Left ventricle myocardium superior (tissue), 1 donor: Measurements from ENCODE around the gene FGG. TPM values are rescaled to one million over a fixed set of nuclear protein-coding genes. Genes with fewer than 3 reads are reported as not detected.

ENCODE experiments used
- ATAC-seq: fragments of 200-7000 bp; cut with Tn5 transposase; one replicate; pipeline ENCODE4 v1.9.1; 2020; ENCODE audit warnings: mild to moderate bottlenecking, moderate library complexity
- DNase-seq: peaks from one replicate; pipeline ENCODE4 v3.0.0-alpha.2; 2020
- intact Hi-C: fragments of 100-400 bp; cut with micrococcal nuclease; formaldehyde crosslinking; loops from one replicate; pipeline ENCODE4 v1.11.0; 2022
- total RNA-seq: library from RNA; stranded (reverse); fragmentation: NEBNext Ultra II Directional; extraction: Animal tissue kit (Norgen Biotek cat#: 25700); gene quantifications from one replicate; pipeline ENCODE4 v1.2.1, GENCODE V29; 2021
- donor health status: DM: no; HTN: yes; CAD: no; lungs with severe emphysema.

Gene FGG
- total RNA-seq, 1 donor from 2014 or later, result not detected

DNA sequence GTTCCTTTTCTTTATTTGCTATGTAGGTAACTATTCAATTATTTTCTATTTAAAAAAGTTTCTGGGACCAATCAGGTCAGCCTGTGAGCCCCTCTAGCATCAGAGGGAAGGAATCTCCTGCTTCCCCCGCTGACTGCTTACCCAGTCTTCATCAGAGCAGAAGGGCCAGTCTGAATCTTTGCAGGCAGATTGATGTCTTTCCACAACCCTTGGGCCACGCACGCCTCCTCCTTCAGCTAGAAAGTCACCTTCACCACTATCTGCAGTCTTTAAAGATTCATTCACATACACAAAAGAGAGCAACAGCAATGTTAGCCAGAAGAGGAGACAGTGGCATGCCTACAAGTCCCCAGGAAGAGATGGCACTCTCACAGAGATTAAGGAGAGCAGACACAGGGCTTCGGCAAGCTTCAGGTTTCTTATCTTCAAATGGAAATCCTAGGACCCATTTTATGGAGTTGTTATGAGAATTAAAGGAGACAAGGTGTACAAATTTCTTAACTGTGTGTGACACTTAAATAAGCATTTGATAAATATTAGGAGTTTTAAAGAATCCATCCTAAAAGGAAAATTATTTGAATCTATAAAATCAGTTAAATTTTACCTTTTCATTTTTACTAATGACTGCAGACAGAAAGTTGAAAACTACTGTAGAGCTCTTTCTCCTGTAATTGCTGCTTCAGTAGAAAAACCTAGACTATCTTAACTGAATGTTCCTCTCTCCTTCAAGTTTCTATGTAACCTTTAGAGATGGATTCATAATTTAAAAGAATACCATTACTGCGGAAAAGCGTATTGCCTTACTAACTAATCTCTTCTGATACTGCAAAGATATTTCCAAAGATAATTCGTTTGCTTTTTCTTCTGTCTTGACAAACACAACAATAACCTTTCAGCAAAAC lies 22.9 kb downstream of the FGG start:
- intact Hi-C loops, result no loop called here
- DNase-seq, result no peak
- ATAC-seq, result no peak

DNA sequence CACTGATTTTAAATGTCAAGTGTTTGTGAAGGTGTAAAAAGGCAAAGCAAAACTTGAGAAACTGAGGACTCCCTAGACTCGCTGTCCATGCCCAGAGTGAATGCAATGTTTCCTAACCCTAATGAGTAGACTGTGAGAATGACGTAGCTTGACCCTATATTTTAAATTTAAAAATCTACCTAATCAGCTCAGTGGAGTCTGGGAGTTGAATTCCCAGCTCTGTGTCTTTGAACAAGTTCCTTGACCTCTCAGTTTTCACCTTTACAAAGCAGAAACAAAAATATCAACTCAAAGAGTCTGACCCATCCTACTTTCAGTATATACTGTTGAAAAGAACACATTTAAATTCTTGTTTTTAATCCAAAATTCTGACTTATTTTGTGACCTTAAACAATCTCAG lies 24.3 kb downstream of the FGG start:
- ATAC-seq (no peak), DNase-seq (no peak)
- intact Hi-C loops, result no loop called here

DNA sequence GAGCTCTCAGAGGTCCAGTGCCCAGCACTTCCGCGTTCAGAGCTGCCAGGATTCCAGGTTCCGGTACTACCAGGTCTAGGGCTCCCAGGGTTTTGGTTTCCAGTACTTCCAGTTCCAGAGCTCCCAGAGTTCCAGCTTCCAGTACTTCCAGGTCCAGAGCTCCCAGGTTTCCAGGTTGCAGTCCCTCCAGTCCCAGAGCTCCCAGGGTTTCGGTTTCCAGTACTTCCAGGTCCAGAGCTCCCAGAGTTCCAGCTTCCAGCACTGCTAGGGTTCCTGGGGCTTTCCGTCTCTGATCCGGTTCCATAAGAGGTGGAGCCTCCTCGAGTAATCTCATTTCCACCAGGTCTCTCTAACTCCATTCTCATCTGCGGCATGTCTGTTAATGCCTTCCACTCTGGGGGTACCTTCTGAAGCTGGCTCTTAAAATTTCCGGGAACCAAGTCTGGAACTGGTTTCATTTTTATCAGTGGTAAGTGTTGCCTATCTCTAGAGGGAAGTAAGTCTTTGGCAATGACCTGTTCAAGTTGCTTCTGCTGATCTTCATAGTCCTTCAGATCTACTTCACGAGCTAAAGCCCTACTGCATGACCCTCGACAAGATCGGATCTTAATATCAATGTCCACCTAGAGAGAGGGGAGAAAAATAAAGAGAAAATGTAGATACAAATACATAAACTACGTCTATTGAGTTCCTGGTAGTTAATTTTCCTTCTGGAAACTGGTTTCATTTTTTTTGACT lies 26.0 kb downstream of the FGG start:
- DNase-seq (no peak), ATAC-seq (no peak)
- intact Hi-C loops, result no loop called here

DNA sequence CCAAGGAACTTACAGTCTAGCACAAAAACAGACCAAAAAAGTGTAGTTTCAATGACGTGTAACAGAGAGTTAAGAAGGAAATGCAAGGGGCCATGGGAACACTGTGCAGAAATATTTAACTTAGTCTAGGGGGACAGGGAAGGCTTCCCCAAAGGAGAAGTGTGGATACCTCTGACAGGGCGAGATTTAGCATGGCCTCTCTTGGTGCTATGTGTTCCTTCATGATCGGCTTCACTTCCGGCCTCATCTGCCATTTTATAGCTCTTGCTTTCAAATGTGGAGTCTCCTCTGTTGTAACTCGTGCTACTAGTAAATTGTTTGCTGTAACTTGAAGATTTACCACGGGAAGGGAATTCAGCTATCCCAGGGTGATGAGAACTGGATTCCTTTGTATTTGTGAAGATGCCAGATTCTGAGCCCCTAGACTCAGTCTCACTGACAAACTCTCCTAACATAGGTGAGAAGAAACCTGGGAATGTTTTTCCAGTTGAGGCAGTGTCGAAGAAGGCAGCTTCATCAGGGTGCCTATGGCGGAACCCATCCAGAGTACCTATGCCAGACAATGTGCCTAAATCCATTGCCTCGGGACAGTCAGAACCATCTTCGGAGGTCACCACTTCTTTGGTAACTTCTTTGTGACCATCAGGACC lies 27.0 kb downstream of the FGG start:
- ATAC-seq, result no peak
- intact Hi-C loops, result no loop called here

DNA sequence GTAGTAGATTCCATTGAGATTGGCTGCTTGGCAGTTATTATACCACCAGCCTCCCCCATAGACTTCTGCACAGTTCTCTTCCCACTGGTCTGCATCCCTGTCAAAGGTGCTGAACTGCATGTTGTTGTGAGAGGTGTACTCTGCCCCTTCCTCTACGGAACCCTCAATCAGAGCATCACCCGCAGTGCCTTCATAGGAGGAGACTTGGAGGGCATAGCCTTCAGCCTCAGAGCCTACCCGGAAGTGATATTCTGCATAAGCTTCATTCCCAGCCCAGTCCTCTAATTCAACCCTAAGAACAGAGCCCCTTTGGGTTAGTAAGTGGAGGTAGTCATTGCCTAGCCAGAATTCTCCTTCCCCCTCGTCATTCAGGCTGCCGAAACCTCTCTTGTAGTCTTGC lies 28.2 kb downstream of the FGG start:
- intact Hi-C loops, result no loop called here
- DNase-seq, result no peak
- ATAC-seq, result no peak

More for the DNA sequence above, 27.0 kb downstream of the FGG start:
- no peak for DNase-seq

DNA sequence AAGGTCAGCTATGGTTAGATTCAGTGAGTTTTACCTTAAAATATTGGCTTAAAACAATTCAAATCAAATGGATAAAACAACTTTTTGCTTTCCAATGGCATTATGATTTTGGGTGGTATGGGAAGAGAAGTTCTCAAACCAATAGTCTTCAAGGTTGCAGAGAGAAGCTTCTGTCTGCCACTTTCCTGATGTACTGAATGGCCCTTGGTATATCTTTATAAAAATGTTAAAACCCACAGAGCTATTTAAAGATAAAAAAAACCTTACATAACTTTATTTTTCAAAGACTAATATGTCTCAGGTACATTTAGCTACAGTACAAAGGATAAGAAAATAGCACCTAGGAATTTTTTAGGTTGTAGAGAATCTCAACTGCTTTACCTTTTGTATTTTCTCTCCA lies 28.8 kb downstream of the FGG start:
- ATAC-seq (no peak), DNase-seq (no peak)
- intact Hi-C loops, result no loop called here

DNA sequence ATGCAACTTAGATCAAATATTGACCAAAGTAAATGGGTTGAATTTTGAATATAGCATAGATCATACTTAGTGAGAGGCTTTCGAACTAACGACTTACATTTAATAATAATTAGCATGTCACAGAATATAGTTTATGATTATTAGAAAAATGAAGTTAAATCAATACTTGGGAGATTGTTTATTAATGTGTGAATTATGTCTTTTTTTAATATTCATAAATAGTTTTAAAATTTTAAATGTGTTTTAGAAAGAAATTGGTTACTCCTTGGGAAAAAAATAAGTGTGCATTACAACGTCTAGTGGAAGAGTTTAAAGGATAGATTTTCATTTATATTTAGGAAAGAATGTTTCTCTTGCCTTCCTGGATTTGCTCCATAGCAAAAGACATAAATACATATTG lies 29.2 kb downstream of the FGG start:
- ATAC-seq (no peak), DNase-seq (no peak)
- intact Hi-C loops, result no loop called here

DNA sequence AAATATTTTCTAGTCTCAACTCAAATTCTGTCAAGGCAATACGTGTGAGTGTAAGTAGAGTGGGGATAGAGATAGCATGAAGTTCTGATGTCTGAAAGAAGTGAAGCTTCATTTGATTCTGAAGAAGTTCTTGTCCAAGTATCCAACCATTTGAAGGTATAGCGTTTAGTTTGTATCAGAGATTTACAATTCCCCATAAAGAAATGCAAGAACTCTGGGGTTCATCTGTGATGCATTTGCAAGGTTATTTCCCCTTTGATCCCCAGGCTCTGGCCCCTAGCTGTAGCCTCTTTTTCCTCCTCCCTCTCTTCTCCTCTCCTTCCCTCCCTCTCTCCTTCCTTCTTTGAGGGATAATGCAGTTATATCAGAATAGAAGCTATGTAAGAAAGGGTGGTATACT lies 29.7 kb downstream of the FGG start:
- DNase-seq (no peak), ATAC-seq (no peak)
- intact Hi-C loops, result no loop called here

DNA sequence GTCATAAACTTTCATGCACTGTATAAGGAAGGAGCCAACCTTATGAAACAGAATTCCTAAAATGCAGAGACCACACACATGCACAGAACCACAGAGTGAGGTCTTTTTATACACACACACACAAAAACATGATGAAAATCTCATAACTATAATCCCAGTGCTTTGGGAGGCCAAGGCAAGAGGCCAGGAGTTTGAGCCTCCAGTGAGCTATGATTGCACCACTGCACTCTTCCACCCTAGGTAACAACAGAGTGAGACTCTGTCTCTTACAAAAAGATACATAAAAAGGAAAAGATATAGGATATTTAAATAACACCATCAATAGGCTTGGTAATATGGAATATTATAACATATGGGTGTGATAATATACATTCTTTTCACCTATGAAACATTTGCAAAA lies 32.5 kb downstream of the FGG start:
- no peak for ATAC-seq
- no peak for DNase-seq
- intact Hi-C loops, result no loop called here

DNA sequence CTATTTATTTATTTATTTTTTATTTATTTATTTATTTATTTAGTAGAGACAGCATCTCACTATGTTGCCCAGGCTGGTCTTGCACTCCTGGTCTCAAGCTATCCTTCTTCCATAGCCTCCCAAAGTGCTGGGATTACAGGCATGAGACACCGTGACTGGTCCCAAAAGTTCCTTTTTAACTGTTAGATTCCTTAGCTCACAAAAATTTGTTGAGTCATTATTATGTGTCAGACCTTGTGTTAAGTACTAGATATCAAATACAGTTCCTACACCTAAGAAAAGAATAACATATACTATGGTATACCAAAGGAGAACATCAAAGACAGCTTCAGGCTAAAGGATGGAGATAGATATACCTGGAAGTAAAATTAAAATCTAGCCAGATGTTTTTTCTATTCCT lies 33.5 kb downstream of the FGG start:
- intact Hi-C loops, result no loop called here
- no peak for ATAC-seq
- no peak for DNase-seq

DNA sequence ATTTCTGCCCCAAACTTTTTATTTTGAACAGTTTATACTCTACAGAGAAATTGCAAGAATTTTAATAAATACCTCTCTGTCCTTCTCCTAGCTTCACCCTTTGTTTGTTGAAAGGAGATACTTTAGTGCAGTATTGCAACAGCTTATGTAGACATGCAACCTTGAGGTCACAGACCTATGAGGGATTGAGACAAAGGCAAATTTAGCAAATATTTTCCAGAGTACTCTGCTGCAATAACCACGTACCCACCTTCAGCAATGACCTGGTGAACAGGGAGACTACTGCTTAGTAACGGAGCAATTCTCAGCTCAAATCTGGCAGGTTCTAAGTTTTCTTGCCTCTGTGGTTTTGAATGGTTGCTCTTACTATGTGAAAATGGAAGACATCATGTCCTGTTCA lies 35.1 kb downstream of the FGG start:
- DNase-seq (no peak), ATAC-seq (no peak)
- intact Hi-C loops, result no loop called here

DNA sequence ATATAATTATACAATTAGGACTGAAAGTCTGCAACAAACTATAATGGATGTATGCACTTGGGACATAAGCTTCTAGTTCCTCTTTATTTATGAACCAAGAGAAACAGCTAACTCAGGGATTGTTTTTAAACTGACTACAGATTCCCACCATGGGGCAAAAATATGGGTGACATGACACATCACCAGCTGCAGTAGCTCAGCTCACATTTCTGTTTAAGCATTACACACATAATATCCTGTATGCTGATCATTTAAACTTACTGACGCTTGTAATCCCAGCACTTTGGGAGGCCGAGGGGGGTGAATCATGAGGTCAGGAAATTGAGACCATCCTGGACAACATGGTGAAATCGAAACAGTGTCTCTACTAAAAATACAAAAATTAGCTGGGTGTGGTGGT lies 38.1 kb downstream of the FGG start:
- ATAC-seq, result no peak
- intact Hi-C loops, result no loop called here

DNA sequence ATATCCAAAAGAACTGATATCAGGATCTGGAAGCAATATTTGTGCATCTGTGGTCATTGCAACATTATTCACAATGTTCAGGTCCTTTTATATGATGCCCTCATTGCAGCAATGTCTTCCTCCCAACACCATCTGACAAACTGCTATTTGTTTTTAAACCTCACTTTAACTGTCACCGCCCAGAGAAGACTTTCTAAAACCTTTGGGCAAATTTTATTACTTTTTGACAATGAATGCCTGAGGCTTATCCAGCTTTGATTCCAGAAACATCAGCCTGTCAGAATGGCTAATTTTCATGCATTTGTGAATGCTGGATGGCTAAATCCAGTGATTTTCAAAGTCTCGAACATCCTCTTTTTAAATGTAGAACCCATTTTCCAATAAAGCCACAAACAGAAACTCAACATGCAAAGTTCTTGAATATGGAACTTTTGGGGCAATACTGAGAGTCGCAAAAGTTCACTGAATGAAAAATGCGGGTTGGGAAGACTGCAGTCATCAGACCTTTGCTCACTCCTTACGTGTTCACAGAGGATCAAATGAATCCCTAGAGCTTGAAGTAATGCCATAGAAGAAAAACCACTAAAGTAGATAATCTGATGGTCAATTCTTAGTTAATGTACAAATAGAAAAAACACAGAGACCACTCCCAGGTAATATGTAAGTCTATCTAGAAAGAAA lies 39.1 kb downstream of the FGG start:
- ATAC-seq (no peak), DNase-seq (no peak)
- intact Hi-C loops, result no loop called here

More for the DNA sequence above, 38.1 kb downstream of the FGG start:
- no peak for DNase-seq

DNA sequence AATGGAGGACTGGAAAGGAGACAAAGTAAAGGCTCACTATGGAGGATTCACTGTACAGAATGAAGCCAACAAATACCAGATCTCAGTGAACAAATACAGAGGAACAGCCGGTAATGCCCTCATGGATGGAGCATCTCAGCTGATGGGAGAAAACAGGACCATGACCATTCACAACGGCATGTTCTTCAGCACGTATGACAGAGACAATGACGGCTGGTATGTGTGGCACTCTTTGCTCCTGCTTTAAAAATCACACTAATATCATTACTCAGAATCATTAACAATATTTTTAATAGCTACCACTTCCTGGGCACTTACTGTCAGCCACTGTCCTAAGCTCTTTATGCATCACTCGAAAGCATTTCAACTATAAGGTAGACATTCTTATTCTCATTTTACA lies 42.9 kb downstream of the FGG start:
- DNase-seq (no peak), ATAC-seq (no peak)
- intact Hi-C loops, result no loop called here

DNA sequence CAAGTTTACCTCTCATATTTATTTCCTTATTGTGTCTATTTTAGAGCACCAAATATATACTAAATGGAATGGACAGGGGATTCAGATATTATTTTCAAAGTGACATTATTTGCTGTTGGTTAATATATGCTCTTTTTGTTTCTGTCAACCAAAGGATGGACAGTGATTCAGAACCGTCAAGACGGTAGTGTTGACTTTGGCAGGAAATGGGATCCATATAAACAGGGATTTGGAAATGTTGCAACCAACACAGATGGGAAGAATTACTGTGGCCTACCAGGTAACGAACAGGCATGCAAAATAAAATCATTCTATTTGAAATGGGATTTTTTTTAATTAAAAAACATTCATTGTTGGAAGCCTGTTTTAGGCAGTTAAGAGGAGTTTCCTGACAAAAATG lies 43.4 kb downstream of the FGG start:
- ATAC-seq, result no peak
- intact Hi-C loops, result no loop called here

DNA sequence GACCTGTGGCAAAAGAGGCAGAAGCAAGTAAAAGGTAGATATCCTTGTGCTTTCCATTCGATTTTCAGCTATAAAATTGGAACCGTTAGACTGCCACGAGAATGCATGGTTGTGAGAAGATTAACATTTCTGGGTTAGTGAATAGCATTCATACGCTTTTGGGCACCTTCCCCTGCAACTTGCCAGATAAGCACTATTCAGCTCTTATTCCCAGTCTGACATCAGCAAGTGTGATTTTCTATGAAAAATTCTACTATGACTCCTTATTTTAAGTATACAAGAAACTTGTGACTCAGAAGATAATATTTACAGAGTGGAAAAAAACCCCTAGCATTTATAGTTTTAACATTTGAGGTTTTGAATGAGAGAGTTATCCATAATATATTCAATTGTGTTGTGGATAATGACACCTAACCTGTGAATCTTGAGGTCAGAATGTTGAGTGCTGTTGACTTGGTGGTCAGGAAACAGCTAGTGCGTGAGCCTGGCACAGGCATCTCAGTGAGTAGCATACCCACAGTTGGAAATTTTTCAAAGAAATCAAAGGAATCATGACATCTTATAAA lies 45.7 kb downstream of the FGG start:
- intact Hi-C loops, result no loop called here
- no peak for DNase-seq
- no peak for ATAC-seq

More for the DNA sequence above, 43.4 kb downstream of the FGG start:
- DNase-seq, result no peak

DNA sequence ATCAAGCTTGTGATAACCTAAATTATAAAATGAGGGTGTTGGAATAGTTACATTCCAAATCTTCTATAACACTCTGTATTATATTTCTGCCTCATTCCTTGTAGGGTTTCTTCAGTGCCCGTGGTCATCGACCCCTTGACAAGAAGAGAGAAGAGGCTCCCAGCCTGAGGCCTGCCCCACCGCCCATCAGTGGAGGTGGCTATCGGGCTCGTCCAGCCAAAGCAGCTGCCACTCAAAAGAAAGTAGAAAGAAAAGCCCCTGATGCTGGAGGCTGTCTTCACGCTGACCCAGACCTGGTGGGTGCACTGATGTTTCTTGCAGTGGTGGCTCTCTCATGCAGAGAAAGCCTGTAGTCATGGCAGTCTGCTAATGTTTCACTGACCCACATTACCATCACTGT lies 46.8 kb downstream of the FGG start:
- no peak for DNase-seq
- intact Hi-C loops, result no loop called here
- ATAC-seq, result no peak

DNA sequence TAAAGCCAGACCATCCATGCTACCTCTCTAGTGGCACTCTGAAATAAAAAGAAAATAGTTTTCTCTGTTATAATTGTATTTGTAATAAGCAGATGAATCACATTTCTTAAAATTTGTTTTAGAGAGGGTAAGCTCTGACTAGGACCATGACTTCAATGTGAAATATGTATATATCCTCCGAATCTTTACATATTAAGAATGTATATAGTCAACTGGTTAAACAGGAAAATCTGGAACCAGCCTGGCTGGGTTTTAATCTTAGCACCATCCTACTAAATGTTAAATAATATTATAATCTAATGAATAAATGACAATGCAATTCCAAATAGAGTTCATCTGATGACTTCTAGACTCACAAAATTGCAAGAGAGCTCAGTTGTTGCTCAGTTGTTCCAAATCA lies 48.1 kb downstream of the FGG start:
- DNase-seq, result no peak
- intact Hi-C loops, result no loop called here
- ATAC-seq, result no peak

DNA sequence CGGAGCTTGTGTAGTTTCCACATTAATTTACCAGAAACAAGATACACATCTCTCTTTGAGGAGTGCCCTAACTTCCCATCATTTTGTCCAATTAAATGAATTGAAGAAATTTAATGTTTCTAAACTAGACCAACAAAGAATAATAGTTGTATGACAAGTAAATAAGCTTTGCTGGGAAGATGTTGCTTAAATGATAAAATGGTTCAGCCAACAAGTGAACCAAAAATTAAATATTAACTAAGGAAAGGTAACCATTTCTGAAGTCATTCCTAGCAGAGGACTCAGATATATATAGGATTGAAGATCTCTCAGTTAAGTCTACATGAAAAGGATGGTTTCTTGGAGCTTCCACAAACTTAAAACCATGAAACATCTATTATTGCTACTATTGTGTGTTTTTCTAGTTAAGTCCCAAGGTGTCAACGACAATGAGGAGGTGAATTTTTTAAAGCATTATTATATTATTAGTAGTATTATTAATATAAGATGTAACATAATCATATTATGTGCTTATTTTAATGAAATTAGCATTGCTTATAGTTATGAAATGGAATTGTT lies 49.7 kb downstream of the FGG start, which contains the start of gene FGB:
Gene FGB, plus strand, starts transcription at position 315 of the 558 bp plus-strand sequence. Its CDS starts 8 bp downstream, at position 323.
- DNase-seq, result no peak
- intact Hi-C loops, result no loop called here
- no peak for ATAC-seq
